Stimulated activated naive CD8-positive, alpha-beta T cell treated with anti-CD3 and anti-CD28 coated beads, Interleukin-15, Interleukin-2, amounts not matched to agents 100 ng/mL and 50 ng/mL, for 24 hours (primary cell): ENCODE measurements around the gene PRMT5.
"Not testable (repeated sequence)": the region's sequence is repeated elsewhere in the genome, so short reads cannot be mapped to it uniquely, and the experiment has no call there.

Source experiments
- H3K27ac Mint-ChIP-seq: one replicate; pipeline ENCODE4 v1.8.0; 2021; ENCODE audit warnings: mild to moderate bottlenecking, mixed read lengths
- H3K27me3 Mint-ChIP-seq: one replicate; pipeline ENCODE4 v1.8.0; 2021; ENCODE audit warnings: mixed read lengths
- H3K36me3 Mint-ChIP-seq: one replicate; pipeline ENCODE4 v1.8.0; 2021; ENCODE audit warnings: low read depth, mixed read lengths
- H3K4me1 Mint-ChIP-seq: one replicate; pipeline ENCODE4 v1.8.0; 2021; ENCODE audit warnings: low read depth, mixed read lengths
- H3K4me3 Mint-ChIP-seq: one replicate; pipeline ENCODE4 v1.8.0; 2021; ENCODE audit warnings: mild to moderate bottlenecking, mixed read lengths
- H3K9me3 Mint-ChIP-seq: one replicate; pipeline ENCODE4 v1.8.0; 2021; ENCODE audit warnings: mixed read lengths

PRMT5 gene

GRCh38 chr14:22918804-22919600 is 10.2 kb downstream of the PRMT5 start, which contains the start of gene RBM23:
TSS of gene RBM23 (minus strand) at chr14:22919149.
- peaks cover 47% of the 10 kb centered on the region for H3K4me1 Mint-ChIP-seq

GRCh38 chr14:22915886-22916521 is 13.2 kb downstream of the PRMT5 start:
- peaks cover 65% of the 10 kb centered on the region for H3K4me1 Mint-ChIP-seq
- H3K36me3 Mint-ChIP-seq, result peaks cover 51% of the 10 kb centered on the region
- H3K9me3 Mint-ChIP-seq, result no peaks in the 10 kb centered on the region
- peak overlapping the region; percentile 61 for H3K27ac Mint-ChIP-seq
- no peak overlapping the region for H3K4me3 Mint-ChIP-seq
- H3K27me3 Mint-ChIP-seq, result no peaks in the 10 kb centered on the region

More at GRCh38 chr14:22918804-22919600, 10.2 kb downstream of the PRMT5 start, which contains the start of gene RBM23:
- Mint-ChIP-seq H3K4me3 (peak within 1 kb of the TSS; percentile 91), H3K36me3 (peaks cover 58% of the 10 kb centered on the region), H3K27me3 (no peaks in the 10 kb centered on the region), H3K27ac (peak within 1 kb of the TSS; percentile 98), H3K9me3 (no peaks in the 10 kb centered on the region)

GRCh38 chr14:22914836-22915235 is 14.3 kb downstream of the PRMT5 start:
- H3K9me3 Mint-ChIP-seq, H3K27ac Mint-ChIP-seq, H3K4me3 Mint-ChIP-seq, H3K27me3 Mint-ChIP-seq: not testable (repeated sequence)
- peaks cover 42% of the 10 kb centered on the region for H3K36me3 Mint-ChIP-seq
- H3K4me1 Mint-ChIP-seq, result peaks cover 60% of the 10 kb centered on the region

GRCh38 chr14:22910916-22911315 is 18.3 kb downstream of the PRMT5 start:
- H3K27ac Mint-ChIP-seq, result no peak overlapping the region
- H3K36me3 Mint-ChIP-seq, result peaks cover 46% of the 10 kb centered on the region
- no peaks in the 10 kb centered on the region for H3K9me3 Mint-ChIP-seq
- peaks cover 30% of the 10 kb centered on the region for H3K4me1 Mint-ChIP-seq
- no peak overlapping the region for H3K4me3 Mint-ChIP-seq
- H3K27me3 Mint-ChIP-seq, result no peaks in the 10 kb centered on the region

- H3K27me3 Mint-ChIP-seq, result no peaks in the 10 kb centered on the region
- peaks cover 22% of the 10 kb centered on the region for H3K4me1 Mint-ChIP-seq
- peaks cover 67% of the 10 kb centered on the region for H3K36me3 Mint-ChIP-seq
- no peak overlapping the region for H3K4me3 Mint-ChIP-seq
- no peaks in the 10 kb centered on the region for H3K9me3 Mint-ChIP-seq
- no peak overlapping the region for H3K27ac Mint-ChIP-seq
Observed at GRCh38 chr14:22908601-22909000, 20.6 kb downstream of the PRMT5 start.

- H3K36me3 Mint-ChIP-seq, result peaks cover 71% of the 10 kb centered on the region
- H3K4me1 Mint-ChIP-seq, result peaks cover 17% of the 10 kb centered on the region
- H3K4me3 Mint-ChIP-seq, result no peak overlapping the region
- no peak overlapping the region for H3K27ac Mint-ChIP-seq
- H3K9me3 Mint-ChIP-seq, result no peaks in the 10 kb centered on the region
- no peaks in the 10 kb centered on the region for H3K27me3 Mint-ChIP-seq
Observed at GRCh38 chr14:22907429-22907828, 21.7 kb downstream of the PRMT5 start.

- Mint-ChIP-seq H3K27ac (no peak overlapping the region), H3K27me3 (no peaks in the 10 kb centered on the region), H3K4me1 (peaks cover 5% of the 10 kb centered on the region), H3K4me3 (no peak overlapping the region), H3K36me3 (peaks cover 71% of the 10 kb centered on the region), H3K9me3 (no peaks in the 10 kb centered on the region)
Observed at GRCh38 chr14:22906073-22906472, 23.1 kb downstream of the PRMT5 start.

GRCh38 chr14:22905627-22906026 is 23.5 kb downstream of the PRMT5 start:
- Mint-ChIP-seq H3K36me3 (peaks cover 70% of the 10 kb centered on the region), H3K4me3 (no peak overlapping the region), H3K27ac (no peak overlapping the region), H3K27me3 (no peaks in the 10 kb centered on the region), H3K9me3 (no peaks in the 10 kb centered on the region), H3K4me1 (peaks cover 3% of the 10 kb centered on the region)

- H3K4me3 Mint-ChIP-seq, result no peak overlapping the region
- H3K36me3 Mint-ChIP-seq, result peaks cover 67% of the 10 kb centered on the region
- H3K27me3 Mint-ChIP-seq, result no peaks in the 10 kb centered on the region
- H3K4me1 Mint-ChIP-seq, result peaks cover 11% of the 10 kb centered on the region
- no peak overlapping the region for H3K27ac Mint-ChIP-seq
- H3K9me3 Mint-ChIP-seq, result no peaks in the 10 kb centered on the region
Observed at GRCh38 chr14:22903742-22904087, 25.5 kb downstream of the PRMT5 start.

- Mint-ChIP-seq H3K4me3 (no peak overlapping the region), H3K27me3 (no peaks in the 10 kb centered on the region), H3K4me1 (peaks cover 16% of the 10 kb centered on the region), H3K27ac (no peak overlapping the region), H3K9me3 (no peaks in the 10 kb centered on the region), H3K36me3 (peaks cover 64% of the 10 kb centered on the region)
Observed at GRCh38 chr14:22901799-22902198, 27.4 kb downstream of the PRMT5 start.

- no peak overlapping the region for H3K4me3 Mint-ChIP-seq
- no peak overlapping the region for H3K27ac Mint-ChIP-seq
- peaks cover 16% of the 10 kb centered on the region for H3K4me1 Mint-ChIP-seq
- H3K9me3 Mint-ChIP-seq, result no peaks in the 10 kb centered on the region
- no peaks in the 10 kb centered on the region for H3K27me3 Mint-ChIP-seq
- H3K36me3 Mint-ChIP-seq, result peaks cover 50% of the 10 kb centered on the region
Observed at GRCh38 chr14:22900081-22900799, 28.9 kb downstream of the PRMT5 start.

GRCh38 chr14:22898302-22899090 is 30.7 kb downstream of the PRMT5 start:
- Mint-ChIP-seq H3K27me3 (no peaks in the 10 kb centered on the region), H3K36me3 (peaks cover 32% of the 10 kb centered on the region), H3K4me1 (peaks cover 16% of the 10 kb centered on the region), H3K4me3 (no peak overlapping the region), H3K9me3 (no peaks in the 10 kb centered on the region), H3K27ac (peak overlapping the region; percentile 53)

- H3K36me3 Mint-ChIP-seq, result peaks cover 24% of the 10 kb centered on the region
- H3K9me3 Mint-ChIP-seq, result no peaks in the 10 kb centered on the region
- H3K27me3 Mint-ChIP-seq, result no peaks in the 10 kb centered on the region
- no peak overlapping the region for H3K4me3 Mint-ChIP-seq
- peaks cover 16% of the 10 kb centered on the region for H3K4me1 Mint-ChIP-seq
- H3K27ac Mint-ChIP-seq, result no peak overlapping the region
Observed at GRCh38 chr14:22897357-22897756, 31.8 kb downstream of the PRMT5 start.

- Mint-ChIP-seq H3K27me3 (no peaks in the 10 kb centered on the region), H3K36me3 (peaks cover 18% of the 10 kb centered on the region), H3K27ac (no peak overlapping the region), H3K9me3 (no peaks in the 10 kb centered on the region), H3K4me1 (peaks cover 16% of the 10 kb centered on the region), H3K4me3 (no peak overlapping the region)
Observed at GRCh38 chr14:22896760-22897159, 32.4 kb downstream of the PRMT5 start.
